B cell (primary cell): ENCODE measurements around the gene TTC34. TPM values are rescaled to one million over a fixed set of nuclear protein-coding genes. Genes with fewer than 3 reads are reported as not detected.

Source experiments
- ATAC-seq: fragments of 200-7000 bp; cut with Tn5 transposase; one replicate; pipeline ENCODE4 v1.10.0; 2021; ENCODE audit warnings: low read depth, mild to moderate bottlenecking, moderate number of reproducible peaks, moderate library complexity
- CTCF ChIA-PET: fragments of 350-600 bp; sonication (Branson Sonifier 250); formaldehyde crosslinking; loops from one replicate; lab custom pipeline; 2021; ENCODE audit warnings: antibody characterized with exemption, inconsistent platforms; lab: Charles Lee
- POLR2A ChIA-PET: fragments of 350-600 bp; sonication (Branson Sonifier 250); formaldehyde crosslinking; loops from one replicate; lab custom pipeline; 2021; ENCODE audit warnings: antibody characterized with exemption; lab: Charles Lee
- DNase-seq: peaks from one replicate; pipeline ENCODE4 v3.0.0; 2013
- H2AFZ ChIP-seq: 2 replicates; pipeline ENCODE4 v1.6.1; 2012; ENCODE audit warnings: mild to moderate bottlenecking, low read depth, low read length; ENCODE audit not compliant: insufficient read depth, poor library complexity, severe bottlenecking
- H3K27ac ChIP-seq, 2 donors: 1 replicate in 1 of 2; 2 replicates in 1 of 2; pipeline ENCODE4 v1.5.1; 2012 to 2013; ENCODE audit warnings: low read length in 2 of 2, mild to moderate bottlenecking in 2 of 2, moderate library complexity in 1 of 2
- H3K27me3 ChIP-seq, 4 experiments: fragments of 200-600 bp in 1 of 4; sonication (generic) in 1 of 4; replicated peaks in 1 of 4; 1 replicate in 2 of 4; 2 replicates in 2 of 4; pipeline versions ENCODE4 v1.6.1 to v1.7.0; 2013 to 2016; ENCODE audit warnings: low read length in 3 of 4, mild to moderate bottlenecking in 2 of 4, mixed read lengths in 1 of 4, moderate library complexity in 1 of 4; ENCODE audit not compliant: insufficient read depth in 4 of 4, control insufficient read depth in 3 of 4; ENCODE audit errors: control extremely low read depth in 1 of 4
- H3K36me3 ChIP-seq, 2 experiments: replicated peaks in 1 of 2; 1 replicate in 1 of 2; 2 replicates in 1 of 2; pipeline versions ENCODE4 v1.6.1 to v1.7.1; 2013; ENCODE audit warnings: low read length in 1 of 2; ENCODE audit not compliant: insufficient read depth in 2 of 2, control insufficient read depth in 1 of 2; ENCODE audit errors: control extremely low read depth in 1 of 2, extremely low read depth in 1 of 2
- H3K4me1 ChIP-seq, 2 donors: fragments of 200-600 bp in 1 of 2; sonication (generic) in 1 of 2; 1 replicate in 1 of 2; 2 replicates in 1 of 2; pipeline versions ENCODE4 v1.5.1 to v1.6.1; 2013 to 2017; ENCODE audit warnings: low read length in 2 of 2; ENCODE audit not compliant: control insufficient read depth in 2 of 2, insufficient read depth in 2 of 2
- H3K4me2 ChIP-seq: replicated peaks from 2 replicates; pipeline ENCODE3; 2012; ENCODE audit warnings: mild to moderate bottlenecking, low read depth, low read length; ENCODE audit not compliant: poor library complexity, severe bottlenecking
- H3K4me3 ChIP-seq, 5 experiments: fragments of 200-600 bp in 1 of 5; sonication (generic) in 1 of 5; 1 replicate in 3 of 5; 2 replicates in 2 of 5; pipeline versions ENCODE4 v1.5.1 to v1.7.0; 2011 to 2016; ENCODE audit warnings: low read length in 4 of 5, mild to moderate bottlenecking in 4 of 5, low read depth in 2 of 5, control low read depth in 1 of 5, moderate library complexity in 1 of 5; ENCODE audit not compliant: insufficient read depth in 1 of 5; ENCODE audit errors: control extremely low read depth in 1 of 5, extremely low read depth in 1 of 5
- H3K79me2 ChIP-seq: fragments of 200-600 bp; sonication (generic); one replicate; pipeline ENCODE4 v1.6.0; 2016; ENCODE audit warnings: low read length; ENCODE audit not compliant: control insufficient read depth, insufficient read depth
- H3K9ac ChIP-seq: fragments of 200-600 bp; sonication (generic); 2 replicates; pipeline ENCODE4 v1.6.1; 2017; ENCODE audit warnings: mild to moderate bottlenecking, low read length, moderate library complexity
- H3K9me3 ChIP-seq, 3 donors: one replicate each; pipeline versions ENCODE4 v1.6.1 to v1.7.1; 2013; ENCODE audit warnings: low read length in 2 of 3; ENCODE audit not compliant: control insufficient read depth in 2 of 3, insufficient read depth in 1 of 3; ENCODE audit errors: control extremely low read depth in 1 of 3
- H4K20me1 ChIP-seq: 2 replicates; pipeline ENCODE4 v1.6.0; 2012; ENCODE audit warnings: mild to moderate bottlenecking, low read length; ENCODE audit not compliant: insufficient read depth, control insufficient read depth, poor library complexity, severe bottlenecking
- H3K27ac Mint-ChIP-seq: one replicate; pipeline ENCODE4 v1.8.0; 2021; ENCODE audit warnings: mixed read lengths
- H3K27me3 Mint-ChIP-seq: one replicate; pipeline ENCODE4 v1.8.0; 2021; ENCODE audit warnings: mixed read lengths
- H3K4me1 Mint-ChIP-seq: one replicate; pipeline ENCODE4 v1.8.0; 2021; ENCODE audit warnings: mixed read lengths
- H3K4me3 Mint-ChIP-seq: one replicate; pipeline ENCODE4 v1.8.0; 2021; ENCODE audit warnings: mixed read lengths
- H3K9me3 Mint-ChIP-seq: one replicate; pipeline ENCODE4 v1.8.0; 2022; ENCODE audit warnings: mixed read lengths; ENCODE audit not compliant: insufficient read depth
- CTCF ChIP-seq: fragments of 200-600 bp; IDR thresholded peaks from one replicate; pipeline ENCODE4 v1.8.0; 2022; ENCODE audit warnings: antibody characterized with exemption, mild to moderate bottlenecking
- EZH2 ChIP-seq: IDR thresholded peaks from 2 replicates; pipeline ENCODE4 v1.6.1; 2012; ENCODE audit warnings: borderline replicate concordance, low read depth, mild to moderate bottlenecking, moderate library complexity, low read length; ENCODE audit not compliant: insufficient read depth, poor library complexity, severe bottlenecking
- WGBS: methylation state at CpG from one replicate; pipeline ENCODE4 v1.1.5; 2013; ENCODE audit warnings: missing lambda C conversion rate; ENCODE audit not compliant: insufficient coverage; 5-methylcytosine and 5-hydroxymethylcytosine counted together
- intact Hi-C: fragments of 100-400 bp; cut with micrococcal nuclease; formaldehyde crosslinking; loops from one replicate; pipeline ENCODE4 v1.10.0; 2022
- polyA plus RNA-seq: library from polyadenylated mRNA; depleted of rRNA; stranded (reverse); fragments of >200 nt; gene quantifications from 2 replicates; pipeline ENCODE4 v1.2.3, GENCODE V29; 2012
- total RNA-seq, 2 donors: library from RNA; stranded (reverse); fragments of 120-200 nt in 1 of 2; gene quantifications; 1 replicate in 1 of 2; 2 replicates in 1 of 2; pipeline versions ENCODE4 v1.2.3 to v1.2.4, GENCODE V29; 2013 to 2022

Gene TTC34
- total and polyA plus RNA-seq, 2 donors (not counting 1 experiment from before 2014, with no cell fraction given), result 2.1 to 8.1 TPM

GRCh38 chr1:2830761-2831425 is 29.4 kb upstream of the TTC34 start:
- Histone ChIP-seq H3K27me3 (no peaks in the 10 kb centered on the region), H3K9ac (no peak overlapping the region), H3K9me3 (peaks cover 0 to 48% (median 0%) of the 10 kb centered on the region in 3 donors), H3K27ac (no peak overlapping the region), H3K4me1 (no peaks in the 10 kb centered on the region), H2AFZ (no peak overlapping the region), H3K4me3 (no peak overlapping the region), H3K4me2 (no peak overlapping the region), H3K36me3 (no peaks in the 10 kb centered on the region), H4K20me1 (no peaks in the 10 kb centered on the region), H3K79me2 (no peaks in the 10 kb centered on the region)
- no peak for DNase-seq
- POLR2A ChIA-PET, result no interaction called here
- H3K4me1 Mint-ChIP-seq, result no peaks in the 10 kb centered on the region
- H3K27ac Mint-ChIP-seq, result no peak overlapping the region
- H3K9me3 Mint-ChIP-seq, result no peaks in the 10 kb centered on the region
- intact Hi-C loops, result no loop called here
- WGBS, result 92% methylated on average over 20 of the region's 20 CpGs
- ATAC-seq, result no peak
- H3K27me3 Mint-ChIP-seq, result no peaks in the 10 kb centered on the region
- CTCF ChIA-PET, result no interaction called here
- no peak overlapping the region for H3K4me3 Mint-ChIP-seq
- TF ChIP-seq EZH2 (no peak), CTCF (no peak)

- Mint-ChIP-seq H3K4me1 (no peaks in the 10 kb centered on the region), H3K4me3 (no peak overlapping the region), H3K27me3 (no peaks in the 10 kb centered on the region), H3K27ac (no peak overlapping the region), H3K9me3 (no peaks in the 10 kb centered on the region)
- Histone ChIP-seq H2AFZ (no peak overlapping the region), H3K79me2 (no peaks in the 10 kb centered on the region), H3K27ac (no peak overlapping the region), H3K4me2 (no peak overlapping the region), H3K4me1 (no peaks in the 10 kb centered on the region), H4K20me1 (no peaks in the 10 kb centered on the region), H3K36me3 (no peaks in the 10 kb centered on the region), H3K9me3 (peaks cover 0 to 51% (median 0%) of the 10 kb centered on the region in 3 donors), H3K27me3 (no peaks in the 10 kb centered on the region), H3K9ac (no peak overlapping the region), H3K4me3 (no peak overlapping the region)
- POLR2A ChIA-PET, result no interaction called here
- intact Hi-C loops, result no loop called here
- DNase-seq (no peak), ATAC-seq (no peak)
- CTCF ChIA-PET, result no interaction called here
- TF ChIP-seq EZH2 (no peak), CTCF (no peak)
- 85% methylated on average over 18 of the region's 23 CpGs for WGBS
These were observed 28.5 kb upstream of the TTC34 start for GRCh38 chr1:2829846-2830615.
